Fibroblast of lung (primary cell): ENCODE results near the gene KPNA2. TPM values are rescaled to one million over a fixed set of nuclear protein-coding genes. Genes with fewer than 3 reads are reported as not detected.
"Not testable (repeated sequence)": the region's sequence is repeated elsewhere in the genome, so short reads cannot be mapped to it uniquely, and the experiment has no call there.

ENCODE experiments used
- DNase-seq, 2 donors: peaks; one replicate each; pipeline versions ENCODE4 v3.0.0 to v3.0.0-alpha.2; 2010; ENCODE audit warnings: low read depth in 2 of 2
- H2AFZ ChIP-seq: 2 replicates; pipeline ENCODE4 v1.5.1; 2012; ENCODE audit warnings: low read length, control low read depth, inconsistent platforms
- H3K27ac ChIP-seq: 2 replicates; pipeline ENCODE4 v1.5.1; 2011; ENCODE audit warnings: low read length, control low read depth; ENCODE audit not compliant: insufficient read depth
- H3K27me3 ChIP-seq: 2 replicates; pipeline ENCODE4 v1.5.1; 2011; ENCODE audit warnings: mild to moderate bottlenecking, low read length; ENCODE audit not compliant: control insufficient read depth, insufficient read depth
- H3K36me3 ChIP-seq: 2 replicates; pipeline ENCODE4 v1.5.1; 2011; ENCODE audit warnings: low read length; ENCODE audit not compliant: control insufficient read depth, insufficient read depth
- H3K4me1 ChIP-seq: 2 replicates; pipeline ENCODE4 v1.5.1; 2011; ENCODE audit warnings: low read length; ENCODE audit not compliant: control insufficient read depth, insufficient read depth; ENCODE audit errors: extremely low read depth
- H3K4me2 ChIP-seq: 2 replicates; pipeline ENCODE4 v1.5.1; 2011; ENCODE audit warnings: low read length, control low read depth; ENCODE audit not compliant: insufficient read depth; ENCODE audit errors: extremely low read depth
- H3K4me3 ChIP-seq, 4 experiments: fragments of 200-600 bp in 1 of 4; sonication (generic) in 1 of 4; replicated peaks in 1 of 4; 2 replicates each; pipeline ENCODE4 v1.5.1; 2011 to 2016; ENCODE audit warnings: low read length in 4 of 4, low read depth in 3 of 4, mild to moderate bottlenecking in 3 of 4, control low read depth in 2 of 4, inconsistent platforms in 1 of 4, mixed read lengths in 1 of 4; ENCODE audit not compliant: insufficient read depth in 1 of 4; ENCODE audit errors: control extremely low read depth in 1 of 4
- H3K79me2 ChIP-seq: 2 replicates; pipeline ENCODE4 v1.5.1; 2012; ENCODE audit warnings: mild to moderate bottlenecking, low read length, inconsistent platforms; ENCODE audit not compliant: control insufficient read depth, insufficient read depth
- H3K9ac ChIP-seq: 2 replicates; pipeline ENCODE4 v1.5.1; 2011; ENCODE audit warnings: mild to moderate bottlenecking, low read length, control low read depth; ENCODE audit not compliant: insufficient read depth
- H3K9me3 ChIP-seq: 2 replicates; pipeline ENCODE4 v1.5.1; 2012; ENCODE audit warnings: low read depth, low read length; ENCODE audit not compliant: control insufficient read depth, insufficient read depth
- H4K20me1 ChIP-seq: 2 replicates; pipeline ENCODE4 v1.5.1; 2011; ENCODE audit warnings: low read length; ENCODE audit not compliant: control insufficient read depth, insufficient read depth; ENCODE audit errors: extremely low read depth
- EZH2 ChIP-seq: IDR thresholded peaks from 2 replicates; pipeline ENCODE4 v1.5.1; 2012; ENCODE audit warnings: low read length, control low read depth, mild to moderate bottlenecking; ENCODE audit errors: missing control alignments
- polyA plus RNA-seq, 2 donors: library from polyadenylated mRNA; depleted of rRNA in 1 of 2; stranded (reverse) in 1 of 2; unstranded in 1 of 2; fragments of >200 nt; gene quantifications; 2 replicates each; pipeline ENCODE4 v1.2.1, GENCODE V29; 2011 to 2012; ENCODE audit warnings: missing spikeins in 1 of 2
- total RNA-seq: library from RNA; depleted of rRNA; stranded (reverse); fragments of >200 nt; gene quantifications from 2 replicates; pipeline ENCODE4 v1.2.1, GENCODE V29; 2014
- TF ChIP-seq, protein P1 (sequence below), 2 donors: IDR thresholded peaks in 1 of 2; conservative IDR thresholded peaks in 1 of 2; 1 replicate in 1 of 2; 2 replicates in 1 of 2; pipeline ENCODE4 v1.5.1; 2011 to 2012; ENCODE audit warnings: low read length in 2 of 2, control low read depth in 1 of 2, inconsistent platforms in 1 of 2, low read depth in 1 of 2, mild to moderate bottlenecking in 1 of 2

Gene KPNA2
- total and polyA plus RNA-seq, 2 donors (not counting 1 experiment from before 2014, with no cell fraction given), result 44.3 to 96.1 TPM

DNA sequence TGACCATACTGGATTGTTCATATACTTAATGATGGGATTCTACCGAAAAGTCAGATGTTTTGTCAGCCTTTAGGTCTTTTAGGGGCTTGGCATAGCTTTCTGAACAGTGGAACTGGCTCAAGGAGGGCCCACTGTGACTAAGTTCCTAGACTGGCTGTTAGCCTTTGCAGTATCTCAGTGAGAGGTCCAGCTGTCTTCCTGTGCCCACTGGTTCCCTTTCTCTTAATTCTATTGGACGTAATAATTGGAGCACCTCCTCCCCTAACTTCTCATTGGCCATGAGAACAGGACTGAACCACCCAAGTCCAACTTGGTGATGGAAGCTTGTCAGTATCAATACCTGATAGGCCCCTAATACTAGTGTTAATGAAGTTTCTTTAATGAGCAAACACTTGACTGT is 13.5 kb downstream of the KPNA2 start:
- Histone ChIP-seq H3K27me3 (no peaks in the 10 kb centered on the region), H3K9me3 (no peaks in the 10 kb centered on the region), H3K36me3 (peaks cover 4% of the 10 kb centered on the region), H3K9ac (no peak overlapping the region), H3K79me2 (no peaks in the 10 kb centered on the region), H3K4me3 (no peak overlapping the region), H3K4me2 (no peak overlapping the region), H2AFZ (no peak overlapping the region), H3K4me1 (peaks cover 4% of the 10 kb centered on the region), H4K20me1 (no peaks in the 10 kb centered on the region), H3K27ac (no peak overlapping the region)
- DNase-seq, result no peak
- TF ChIP-seq EZH2, result no peak
- TF ChIP-seq, protein P1, sequence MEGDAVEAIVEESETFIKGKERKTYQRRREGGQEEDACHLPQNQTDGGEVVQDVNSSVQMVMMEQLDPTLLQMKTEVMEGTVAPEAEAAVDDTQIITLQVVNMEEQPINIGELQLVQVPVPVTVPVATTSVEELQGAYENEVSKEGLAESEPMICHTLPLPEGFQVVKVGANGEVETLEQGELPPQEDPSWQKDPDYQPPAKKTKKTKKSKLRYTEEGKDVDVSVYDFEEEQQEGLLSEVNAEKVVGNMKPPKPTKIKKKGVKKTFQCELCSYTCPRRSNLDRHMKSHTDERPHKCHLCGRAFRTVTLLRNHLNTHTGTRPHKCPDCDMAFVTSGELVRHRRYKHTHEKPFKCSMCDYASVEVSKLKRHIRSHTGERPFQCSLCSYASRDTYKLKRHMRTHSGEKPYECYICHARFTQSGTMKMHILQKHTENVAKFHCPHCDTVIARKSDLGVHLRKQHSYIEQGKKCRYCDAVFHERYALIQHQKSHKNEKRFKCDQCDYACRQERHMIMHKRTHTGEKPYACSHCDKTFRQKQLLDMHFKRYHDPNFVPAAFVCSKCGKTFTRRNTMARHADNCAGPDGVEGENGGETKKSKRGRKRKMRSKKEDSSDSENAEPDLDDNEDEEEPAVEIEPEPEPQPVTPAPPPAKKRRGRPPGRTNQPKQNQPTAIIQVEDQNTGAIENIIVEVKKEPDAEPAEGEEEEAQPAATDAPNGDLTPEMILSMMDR (conservative IDR thresholded peaks at IDR 0.05 in 1 of 2, IDR thresholded peaks at IDR 0.05 in 1 of 2; ENCODE audit: low read depth in 1 of 2, low read length in 2 of 2), result no peak

DNA sequence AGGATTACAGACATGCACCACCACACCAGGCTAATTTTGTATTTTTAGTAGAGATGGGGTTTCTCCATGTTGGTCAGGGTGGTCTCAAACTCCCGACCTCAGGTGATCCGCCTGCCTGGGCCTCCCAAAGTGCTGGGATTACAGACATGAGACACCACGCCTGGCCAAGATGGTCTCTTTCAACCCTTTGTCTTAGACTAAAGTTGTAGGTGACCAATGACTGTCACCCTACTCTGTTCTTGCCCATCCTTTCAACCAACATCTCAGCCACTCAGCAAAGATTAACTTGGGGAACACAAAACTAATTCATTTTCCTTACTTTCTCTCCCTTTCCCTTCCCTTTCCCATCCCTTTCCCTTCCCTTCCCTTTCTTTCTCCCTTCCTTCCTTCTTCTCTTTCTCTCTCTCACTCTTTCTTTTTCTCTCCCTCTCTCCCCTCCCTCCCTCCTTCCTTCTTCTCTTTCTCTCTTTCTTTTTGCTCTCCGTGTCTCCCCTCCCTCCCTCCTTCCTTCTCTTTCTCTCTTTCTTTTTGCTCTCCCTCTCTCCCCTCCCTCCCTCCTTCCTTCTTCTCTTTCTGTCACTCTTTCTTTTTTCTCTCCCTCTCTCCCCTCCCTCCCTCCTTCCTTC is 14.4 kb downstream of the KPNA2 start:
- not testable (repeated sequence) for H3K9ac ChIP-seq, DNase-seq, H3K9me3 ChIP-seq, H4K20me1 ChIP-seq, H2AFZ ChIP-seq, H3K4me2 ChIP-seq, H3K79me2 ChIP-seq, H3K27ac ChIP-seq, H3K36me3 ChIP-seq, H3K4me3 ChIP-seq, H3K27me3 ChIP-seq
- H3K4me1 ChIP-seq, result peaks cover 10% of the 10 kb centered on the region

DNA sequence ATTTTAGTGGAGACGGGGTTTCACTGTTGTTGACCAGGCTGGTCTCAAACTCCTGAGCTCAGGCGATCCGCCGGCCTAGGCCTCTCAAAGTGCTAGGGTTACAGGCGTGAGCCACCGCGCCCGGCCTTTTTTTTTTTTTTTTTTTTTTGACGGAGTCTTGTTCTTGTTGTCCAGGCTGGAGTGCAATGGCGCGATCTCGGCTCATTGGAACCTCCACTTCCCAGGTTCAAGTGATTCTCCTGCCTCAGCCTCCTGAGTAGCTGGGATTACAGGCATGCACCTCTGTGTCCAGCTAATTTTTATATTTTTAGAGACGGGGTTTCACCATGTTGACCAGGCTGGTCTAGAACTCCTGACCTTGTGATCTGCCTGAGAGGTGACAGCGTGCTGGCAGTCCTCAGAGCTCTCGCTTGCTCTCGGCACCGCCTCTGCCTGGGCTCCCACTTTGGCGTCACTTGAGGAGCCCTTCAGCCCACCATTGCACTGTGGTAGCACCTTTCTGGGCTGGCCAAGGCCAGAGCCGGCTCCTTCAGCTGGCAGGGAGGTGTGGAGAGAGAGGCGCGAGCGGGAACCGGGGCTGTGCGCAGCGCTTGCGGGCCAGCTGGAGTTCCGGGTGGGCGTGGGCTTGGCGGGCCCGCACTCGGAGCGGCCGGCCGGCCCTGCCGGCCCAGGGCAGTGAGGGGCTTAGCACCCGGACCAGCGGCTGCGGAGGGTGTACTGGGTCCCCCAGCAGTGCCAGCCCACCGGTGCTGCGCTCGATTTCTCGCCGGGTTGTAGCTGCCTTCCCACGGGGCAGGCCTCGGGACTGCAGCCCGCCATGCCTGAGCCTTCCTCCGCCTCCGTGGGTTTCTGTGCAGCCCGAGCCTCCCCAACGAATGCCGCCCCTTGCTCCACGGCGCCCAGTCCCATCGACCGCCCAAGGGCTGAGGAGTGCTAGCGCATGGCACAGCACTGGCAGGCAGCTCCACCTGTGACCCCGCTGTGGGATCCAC is 16.1 kb downstream of the KPNA2 start:
- H3K4me1 ChIP-seq, result peaks cover 10% of the 10 kb centered on the region
- H4K20me1 ChIP-seq, H3K79me2 ChIP-seq, H3K9me3 ChIP-seq, H3K36me3 ChIP-seq, H3K27ac ChIP-seq, H3K4me2 ChIP-seq, DNase-seq, H2AFZ ChIP-seq, H3K27me3 ChIP-seq, H3K4me3 ChIP-seq, H3K9ac ChIP-seq: not testable (repeated sequence)

- Histone ChIP-seq H2AFZ (no peak overlapping the region), H3K4me1 (peaks cover 10% of the 10 kb centered on the region)
Observed at GRCh38 chr17:68052810-68053209, 17.3 kb downstream of the KPNA2 start.

More at GRCh38 chr17:68052810-68053209, 17.3 kb downstream of the KPNA2 start:
- H3K4me3 ChIP-seq, result no peak overlapping the region
- H3K27ac ChIP-seq, result peak overlapping the region; percentile 76
- H3K36me3 ChIP-seq, result no peaks in the 10 kb centered on the region
- H3K9ac ChIP-seq, result no peak overlapping the region
- no peaks in the 10 kb centered on the region for H4K20me1 ChIP-seq
- H3K27me3 ChIP-seq, result no peaks in the 10 kb centered on the region
- H3K9me3 ChIP-seq, result no peaks in the 10 kb centered on the region
- H3K4me2 ChIP-seq, result no peak overlapping the region
- TF ChIP-seq EZH2, result no peak
- TF ChIP-seq, protein P1 (conservative IDR thresholded peaks at IDR 0.05 in 1 of 2, IDR thresholded peaks at IDR 0.05 in 1 of 2; ENCODE audit: low read depth in 1 of 2, low read length in 2 of 2), result no peak
- H3K79me2 ChIP-seq, result no peaks in the 10 kb centered on the region
- DNase-seq, result no peak
